T-helper 9 cell (primary cell): ENCODE data around the gene SH3TC2.

ENCODE experiments used
- DNase-seq: peaks from one replicate; pipeline ENCODE4 v3.0.0-alpha.2; 2020

Gene SH3TC2

DNA sequence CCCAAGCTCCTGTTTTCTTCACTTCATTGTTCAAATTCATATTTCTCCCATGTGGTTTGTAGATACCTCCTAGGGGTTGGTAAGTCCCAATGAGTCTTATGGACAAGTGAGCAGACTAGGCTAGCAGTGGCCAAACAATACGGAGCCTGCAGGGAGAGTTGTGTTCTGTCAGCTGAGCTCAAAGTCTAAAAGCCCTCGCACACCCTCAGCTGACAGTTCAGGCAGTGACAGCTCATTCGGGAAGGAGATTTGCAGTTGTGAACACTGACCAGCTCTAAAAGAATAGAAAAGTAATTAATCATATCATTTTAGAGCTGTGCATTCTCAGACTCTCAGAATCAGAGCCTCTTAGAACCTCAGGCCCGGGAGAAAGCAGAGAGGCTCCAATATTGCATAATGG, 95.1 kb downstream of the SH3TC2 start:
- DNase-seq: no peak

DNA sequence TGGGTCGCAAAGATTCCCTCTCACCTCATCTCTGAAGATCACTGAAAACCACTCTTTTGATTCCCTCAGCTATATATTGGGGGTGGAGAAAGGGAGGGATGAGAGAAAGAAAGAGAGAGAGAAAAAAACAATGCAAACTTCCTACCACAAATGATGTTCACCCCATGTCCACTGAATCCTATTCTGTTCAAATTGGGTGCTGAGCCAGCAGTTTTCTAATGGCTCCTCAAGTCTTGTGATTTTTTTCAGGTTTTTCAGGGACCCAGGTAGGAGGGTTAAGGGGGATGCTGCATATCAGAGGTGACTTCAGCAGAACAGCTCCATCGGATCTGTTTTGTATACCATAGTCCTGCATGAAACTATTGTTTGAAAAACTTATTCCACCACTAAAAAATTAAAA, 95.9 kb downstream of the SH3TC2 start:
- no peak for DNase-seq

DNA sequence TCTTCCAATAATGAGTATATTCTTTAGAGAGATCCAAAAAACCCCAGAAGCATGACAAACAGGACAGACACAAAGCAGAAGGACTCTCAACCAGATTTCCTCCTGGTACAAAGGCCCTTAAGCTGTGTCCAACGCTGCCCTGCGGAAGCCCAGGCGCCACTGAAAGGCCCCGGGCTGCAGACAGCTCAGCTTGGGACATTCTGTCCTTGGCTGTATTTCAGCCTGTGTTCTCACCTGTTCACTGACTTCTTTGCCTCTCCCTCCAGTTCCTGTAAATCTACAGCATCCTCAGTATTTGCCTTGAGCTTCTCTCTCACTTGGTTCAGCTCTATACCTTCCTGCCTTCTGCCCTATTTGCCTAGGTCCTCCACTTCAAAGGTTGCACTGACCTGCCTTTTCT, 96.5 kb downstream of the SH3TC2 start:
- no peak for DNase-seq

DNA sequence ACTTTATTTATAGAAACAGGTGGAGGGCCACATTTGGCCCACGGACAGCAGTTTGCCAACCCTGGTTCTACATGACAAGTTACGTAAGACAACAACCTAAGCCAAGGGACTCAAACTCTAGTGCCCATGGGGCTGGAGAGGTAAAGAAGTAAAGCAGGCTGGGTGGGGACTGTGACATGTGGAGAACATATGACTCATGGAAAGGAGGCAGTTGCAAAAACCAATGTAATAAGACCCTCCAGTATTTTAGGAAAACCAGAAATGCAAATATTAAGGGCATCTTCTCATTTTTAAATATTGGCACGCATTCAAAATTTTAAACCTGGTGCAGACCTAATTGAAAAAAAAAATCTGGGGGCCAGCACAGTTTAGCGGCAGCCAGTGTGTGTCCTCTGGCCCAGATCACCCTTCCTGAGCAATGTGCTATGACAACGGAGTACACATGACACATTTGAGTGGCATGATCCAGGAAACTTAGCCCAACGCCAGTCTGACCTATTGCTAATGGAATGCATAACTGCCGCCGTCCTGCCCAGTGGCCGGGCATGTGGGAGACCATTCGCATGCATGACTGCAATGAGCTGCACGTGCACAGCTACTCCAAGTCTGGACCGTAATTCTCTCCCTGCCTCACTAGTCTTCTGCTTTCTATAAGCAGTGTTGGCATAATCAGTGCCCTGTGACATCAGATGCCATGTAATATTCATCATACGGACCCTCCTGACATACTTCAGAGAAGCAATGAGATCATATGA, 97.2 kb downstream of the SH3TC2 start:
- no peak for DNase-seq

DNA sequence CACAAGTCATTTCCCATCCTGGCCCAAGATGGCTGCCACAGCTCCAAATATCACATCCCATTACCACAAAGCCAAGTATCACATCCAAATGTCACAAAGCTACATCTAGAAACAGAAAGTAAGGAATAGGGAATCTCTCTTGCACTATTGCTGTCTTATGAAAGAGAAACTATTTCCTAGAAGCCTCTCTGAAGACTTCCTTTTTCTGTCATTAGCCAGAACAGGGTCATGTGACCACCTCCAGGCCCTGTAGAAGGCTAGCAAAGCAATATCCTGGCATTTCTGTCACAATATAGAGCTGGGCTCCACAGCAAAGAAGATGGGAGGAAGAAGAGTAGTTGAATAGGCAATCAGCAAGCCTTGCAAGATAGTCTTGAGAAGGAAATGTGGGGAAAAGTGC, 99.2 kb downstream of the SH3TC2 start:
- DNase-seq: no peak

DNA sequence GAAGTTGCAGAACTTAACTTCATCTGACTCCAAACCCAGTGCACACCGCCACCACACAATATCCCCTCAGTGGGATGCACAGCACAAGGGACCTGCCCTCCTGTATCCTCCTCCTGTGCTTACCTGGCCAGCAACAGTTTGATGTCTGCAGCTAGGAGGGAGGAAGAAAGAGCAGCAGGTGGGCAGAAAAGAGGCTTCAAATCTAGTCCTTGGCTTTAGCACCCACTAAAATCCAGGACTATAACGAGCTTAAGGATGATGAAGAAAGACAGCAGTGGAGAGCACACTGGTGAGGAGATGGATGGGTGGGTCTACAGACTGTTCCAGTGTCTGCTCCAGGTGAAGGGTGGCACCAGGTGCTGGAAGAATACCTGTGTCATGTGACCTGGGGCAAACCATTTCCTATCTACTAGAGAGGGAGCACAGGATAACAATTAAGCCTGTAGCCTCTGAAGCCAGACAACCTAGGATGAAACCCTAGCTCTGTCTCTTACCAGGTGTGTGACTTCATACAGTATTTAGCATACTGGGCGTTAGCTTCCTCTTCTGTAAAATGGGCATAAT, 100.0 kb downstream of the SH3TC2 start:
- DNase-seq: no peak

DNA sequence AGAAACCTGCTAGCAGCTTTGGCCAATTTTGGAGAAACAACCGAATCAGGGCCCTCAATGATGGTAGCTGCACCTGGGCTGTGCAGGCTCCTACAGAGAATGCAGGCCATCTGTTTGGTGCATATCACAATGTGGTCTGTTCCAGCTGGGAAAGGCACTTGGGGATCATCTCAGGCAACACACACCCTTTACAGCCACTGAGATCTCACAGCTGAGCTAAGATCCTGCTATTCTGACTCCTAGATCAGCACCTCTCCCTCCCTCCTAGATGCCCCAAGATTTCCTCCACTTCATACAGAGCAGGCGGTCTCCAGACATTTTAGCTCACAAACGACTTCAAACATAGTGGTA, 100.7 kb downstream of the SH3TC2 start:
- no peak for DNase-seq

DNA sequence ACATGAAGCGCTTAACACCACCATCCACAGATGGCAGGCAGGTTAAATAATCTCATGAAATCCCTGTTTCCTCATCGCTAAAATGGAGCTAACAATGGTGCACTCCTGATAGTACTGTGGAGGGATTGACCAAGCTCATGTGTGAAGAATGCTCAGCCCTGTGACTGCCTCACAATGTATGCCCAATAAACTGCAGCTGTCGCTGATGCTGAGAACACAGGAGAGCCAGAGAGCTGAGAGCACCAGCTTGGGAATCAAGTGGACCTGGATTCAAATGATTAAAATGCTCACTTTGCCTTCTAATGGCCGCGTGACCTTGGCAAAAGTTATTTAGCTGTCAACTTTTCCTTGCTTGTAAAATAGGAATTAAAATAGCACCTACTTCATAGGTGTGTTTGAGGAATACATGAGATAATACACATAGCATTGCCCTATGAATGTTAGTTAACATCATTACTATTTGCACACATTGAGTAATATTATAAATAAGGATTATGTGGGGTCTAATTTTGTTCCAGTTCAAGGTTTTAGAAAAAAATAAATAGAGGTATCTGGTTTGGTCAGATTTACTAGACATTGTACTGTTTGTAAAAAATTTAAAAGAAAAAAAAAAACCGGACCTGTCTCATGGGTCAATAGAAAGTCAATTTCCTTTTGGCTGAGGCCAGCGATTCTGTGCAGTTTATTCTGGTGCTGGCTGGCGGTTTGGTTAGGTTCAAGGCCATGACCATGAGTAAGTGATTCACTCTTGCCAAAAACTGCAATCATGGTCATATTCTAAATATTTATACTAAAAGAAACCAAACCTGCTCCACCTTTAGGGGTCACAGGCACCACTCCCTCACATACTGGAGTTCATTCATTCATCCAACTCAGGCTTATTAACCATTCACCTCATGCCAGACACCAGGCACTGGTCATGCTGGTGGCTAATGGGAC, 101.3 kb downstream of the SH3TC2 start:
- DNase-seq: no peak

DNA sequence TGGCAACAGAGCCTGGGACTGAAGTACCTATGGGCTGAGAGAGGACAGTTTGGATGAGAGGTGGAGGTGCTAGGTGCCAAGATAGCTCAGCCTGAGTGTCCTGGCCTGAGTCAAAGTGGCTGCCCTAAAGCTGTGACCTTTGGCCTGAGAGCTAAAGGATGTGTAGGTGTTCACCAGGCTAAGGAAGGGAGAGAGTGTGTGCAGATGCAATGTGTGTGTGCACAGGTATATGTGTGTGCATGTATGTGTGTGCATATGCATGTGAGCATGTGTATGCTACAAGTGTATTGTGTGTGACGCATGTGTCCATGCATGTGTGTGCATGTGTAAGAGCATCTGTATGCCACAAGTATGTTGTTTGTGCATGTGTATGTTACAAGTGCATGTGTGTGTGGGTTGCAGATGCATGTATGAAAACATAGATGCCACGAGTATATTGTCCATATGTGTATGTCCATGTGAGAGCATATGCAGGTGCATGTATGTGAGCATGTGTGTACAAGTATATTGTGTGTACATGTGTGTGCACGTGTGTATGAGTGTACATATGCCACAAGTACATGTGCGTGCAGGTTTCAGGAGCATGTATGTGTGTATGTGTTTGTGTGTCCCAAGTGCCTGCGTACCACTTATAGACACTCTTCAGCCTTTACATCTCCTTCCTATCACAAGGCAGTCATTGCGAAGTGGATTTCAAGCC, 102.6 kb downstream of the SH3TC2 start:
- no peak for DNase-seq

DNA sequence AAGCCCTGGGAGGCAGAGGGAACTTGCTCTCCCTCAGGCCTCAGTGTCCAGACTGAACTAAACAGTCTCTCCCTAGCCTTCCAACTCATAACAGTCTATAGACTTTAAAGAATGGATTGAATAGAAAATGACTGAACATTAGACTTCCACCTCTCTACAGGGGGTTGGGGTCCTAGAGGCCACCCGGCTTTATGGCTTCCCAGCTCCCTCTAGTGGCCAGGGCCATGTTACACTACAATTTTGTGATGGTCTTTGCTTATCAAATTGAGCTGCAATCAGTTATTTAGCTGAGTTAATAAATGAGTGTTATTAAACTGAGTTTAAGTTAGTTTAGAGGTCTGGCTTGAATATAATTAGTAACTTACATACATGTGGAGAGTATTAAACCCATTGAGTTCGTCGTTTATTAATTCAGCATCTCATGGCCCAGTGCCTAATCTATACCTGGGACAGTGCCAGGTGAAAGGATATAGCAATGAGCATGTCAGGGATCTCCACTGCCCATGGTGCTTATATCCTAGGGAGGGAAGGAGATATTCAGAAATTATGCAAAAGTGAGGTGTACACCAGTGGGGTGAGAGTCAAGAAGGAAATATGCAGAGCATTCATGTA, 105.2 kb downstream of the SH3TC2 start:
- DNase-seq: peak; percentile 45

DNA sequence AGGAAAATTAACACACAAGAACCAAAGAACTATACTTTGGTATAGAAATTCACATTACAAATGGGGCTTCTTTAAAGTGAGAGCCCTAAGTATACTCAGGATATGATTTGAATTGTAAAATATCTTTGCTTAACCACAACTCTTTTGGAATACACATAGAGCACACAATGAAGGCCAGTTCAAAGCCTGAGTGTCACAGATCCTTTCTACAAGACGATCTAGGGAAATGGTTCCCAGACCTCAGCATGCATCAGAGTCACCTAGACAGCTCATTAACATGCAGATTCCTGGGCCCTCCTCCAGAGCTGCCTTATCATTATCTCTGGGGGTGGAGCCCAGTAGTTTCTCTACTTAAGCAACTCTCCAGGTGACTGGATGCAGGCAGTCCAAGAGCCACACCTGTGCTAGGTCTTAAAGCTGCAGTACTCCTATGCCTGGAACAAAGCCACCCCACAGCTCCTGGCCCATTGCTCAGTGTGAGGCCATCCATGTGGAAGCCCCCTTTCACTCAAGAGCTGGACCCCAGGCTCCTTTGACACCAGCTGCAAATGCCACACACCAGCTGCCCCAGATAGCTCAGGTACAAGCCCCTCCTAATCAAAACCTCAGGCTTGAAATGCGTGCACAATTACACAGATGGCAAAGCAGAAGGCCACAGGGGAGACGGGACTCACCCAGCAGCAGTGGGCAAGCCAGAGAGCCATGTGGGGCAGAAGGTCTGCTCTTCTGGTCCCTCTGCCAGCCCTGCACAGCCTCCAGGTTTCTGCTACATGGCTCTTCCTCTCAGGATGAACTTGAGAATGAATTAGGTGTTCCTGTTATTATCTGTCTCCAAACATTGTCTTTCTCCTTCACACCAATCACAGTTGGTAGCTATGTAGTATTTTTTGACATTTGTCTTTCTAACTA, 106.1 kb downstream of the SH3TC2 start:
- DNase-seq: no peak
